Fibroblast of the conjunctiva (primary cell): ENCODE results near the gene HCN3.
A peak's percentile ranks its signal among the peaks of the same experiment; 100 is the strongest.

Experiments used
- DNase-seq: peaks from one replicate; pipeline ENCODE4 v3.0.0-alpha.2; 2010; ENCODE audit warnings: low read depth

Gene HCN3

DNA sequence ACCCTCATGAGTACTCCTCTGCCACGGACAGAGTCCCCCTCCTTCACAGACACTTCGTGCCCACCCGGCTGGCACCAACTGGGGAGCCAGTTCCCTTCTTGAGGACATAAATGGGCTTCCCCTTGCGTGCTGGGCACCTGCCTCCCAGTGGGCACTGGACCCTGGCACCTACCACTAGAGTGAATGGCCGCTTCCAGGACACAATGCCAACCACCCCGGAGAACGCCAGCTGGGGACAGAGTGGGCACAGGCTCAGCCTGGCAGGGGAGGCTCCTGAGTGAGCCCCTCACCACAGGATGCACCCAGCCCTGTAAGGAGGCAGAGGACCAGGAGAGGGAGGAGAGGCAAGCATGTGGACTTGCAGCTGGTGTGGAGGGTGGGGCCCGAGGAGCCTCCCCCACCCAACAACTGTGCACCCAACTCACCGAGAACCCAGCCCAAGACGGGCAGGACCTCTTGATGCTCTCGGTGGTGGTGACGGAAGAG lies 23.0 kb upstream of the HCN3 start:
- DNase-seq, result no peak

- DNase-seq, result no peak
These were observed 22.5 kb upstream of the HCN3 start for GRCh38 chr1:155254714-155255242.

- DNase-seq, result peak; percentile 56
These were observed 21.8 kb upstream of the HCN3 start, which contains the start of gene ENTREP3 for GRCh38 chr1:155255243-155256007. Gene ENTREP3, minus strand, starts transcription at chr1:155255483. Its CDS starts 606 bp downstream, at chr1:155254877.

DNA sequence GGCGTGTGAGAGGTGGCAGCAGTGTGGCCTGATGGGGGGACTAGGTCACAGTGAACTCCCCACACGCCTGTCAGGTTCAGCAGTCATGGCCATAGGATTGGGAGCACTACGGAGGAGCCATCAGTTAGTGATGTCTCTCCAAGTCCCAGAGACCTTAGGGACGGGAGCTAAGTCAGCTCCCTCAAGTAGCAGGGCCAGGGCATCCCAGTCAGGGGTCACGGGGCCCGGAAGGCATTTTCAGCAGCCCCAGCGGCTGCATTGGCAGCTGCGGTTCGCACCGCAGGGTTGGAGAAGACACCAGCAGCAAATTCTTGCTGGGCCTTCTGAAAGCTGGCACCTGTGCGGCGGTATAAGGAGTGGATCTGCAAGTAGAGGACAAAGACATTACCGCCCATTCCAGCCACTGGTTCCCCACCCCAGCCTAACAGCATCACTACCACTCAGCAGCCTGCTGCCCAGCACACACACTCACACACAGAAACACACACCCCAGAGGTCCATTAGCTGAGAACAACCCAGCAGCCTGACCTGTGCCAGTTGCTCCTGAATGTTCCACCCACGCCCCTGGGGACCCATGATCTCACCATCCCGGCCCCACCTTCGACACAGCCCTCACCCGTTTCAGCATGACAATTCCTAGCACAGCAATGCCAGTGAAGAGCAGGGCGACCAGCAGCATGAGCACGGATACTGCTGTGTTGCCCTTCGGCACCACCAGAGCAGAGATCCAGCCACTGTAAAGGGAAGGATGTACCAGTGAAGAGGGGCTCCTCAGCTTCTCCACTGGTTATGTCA lies 21.0 kb upstream of the HCN3 start:
- no peak for DNase-seq

- no peak for DNase-seq
These were observed 17.0 kb upstream of the HCN3 start for GRCh38 chr1:155260276-155260675.

- DNase-seq, result no peak
These were observed 15.8 kb upstream of the HCN3 start for GRCh38 chr1:155261493-155261851.

- DNase-seq, result peak; percentile 97
These were observed 15.2 kb upstream of the HCN3 start, which contains the start of gene SCAMP3 for GRCh38 chr1:155261852-155262673. Gene SCAMP3, minus strand, starts transcription at chr1:155262360. Its CDS starts 209 bp downstream, at chr1:155262151.

GRCh38 chr1:155263067-155263466 lies 14.2 kb upstream of the HCN3 start:
- no peak for DNase-seq

GRCh38 chr1:155266553-155266952 lies 10.7 kb upstream of the HCN3 start:
- no peak for DNase-seq

- DNase-seq, result no peak
These were observed 9.9 kb upstream of the HCN3 start for GRCh38 chr1:155267373-155267772.

GRCh38 chr1:155268630-155269029 lies 8.6 kb upstream of the HCN3 start:
- DNase-seq, result no peak

GRCh38 chr1:155269381-155269780 lies 7.9 kb upstream of the HCN3 start:
- no peak for DNase-seq

GRCh38 chr1:155272466-155273342 lies 4.6 kb upstream of the HCN3 start:
- peak; percentile 39 for DNase-seq

- DNase-seq, result peak; percentile 92
These were observed 3.7 kb upstream of the HCN3 start, which contains the start of gene CLK2 for GRCh38 chr1:155273343-155274245. Gene CLK2, minus strand, starts transcription at chr1:155273504. Its CDS starts 2,527 bp downstream, at chr1:155270977.

GRCh38 chr1:155277902-155278688 lies 832 bp downstream of the HCN3 start:
- DNase-seq, result no peak

DNA sequence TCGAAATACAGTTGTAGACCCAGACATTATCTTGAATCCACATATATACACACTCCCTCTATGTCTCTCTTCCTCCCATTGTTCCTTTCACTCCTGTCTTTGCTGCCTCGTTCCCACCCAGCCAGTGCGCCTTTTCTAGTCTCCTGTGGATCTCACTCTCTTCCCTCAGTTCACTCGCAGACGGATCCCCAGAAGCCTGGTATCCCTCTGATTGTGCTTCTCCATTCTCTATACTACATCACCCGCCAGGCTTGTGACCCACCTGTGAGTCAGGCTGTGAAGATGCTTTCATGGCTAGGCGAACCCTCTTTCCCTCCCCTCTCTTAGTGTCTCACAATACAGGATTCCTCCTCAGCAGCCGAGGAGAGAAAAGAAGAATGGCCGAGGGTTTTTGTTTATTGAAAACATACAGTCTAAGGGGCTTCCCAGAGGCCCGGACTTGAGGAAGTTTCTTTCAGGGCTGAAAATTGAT lies 1.5 kb downstream of the HCN3 start:
- no peak for DNase-seq

DNA sequence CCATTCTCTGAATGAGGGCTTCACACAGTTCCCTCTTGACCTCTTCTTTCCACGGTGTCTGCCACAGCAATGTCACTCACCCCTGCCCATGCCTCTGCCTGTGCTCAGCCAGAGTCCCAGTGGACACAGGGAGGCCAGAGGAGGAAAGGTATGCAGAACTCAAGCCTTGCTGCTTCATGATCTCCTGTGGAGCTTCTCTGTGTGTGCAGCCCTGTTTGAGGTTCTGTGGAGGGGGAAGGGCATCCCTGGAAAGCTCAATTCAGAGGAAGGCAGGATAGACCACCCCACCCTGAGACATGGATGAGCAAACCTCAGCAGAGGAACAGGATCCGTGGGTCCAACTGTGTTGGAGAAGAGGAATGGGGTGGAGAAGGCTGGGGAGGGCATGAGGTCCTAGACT lies 2.0 kb downstream of the HCN3 start:
- no peak for DNase-seq

GRCh38 chr1:155282488-155283091 lies 5.3 kb downstream of the HCN3 start:
- DNase-seq, result no peak
